Subcutaneous preadipocyte (primary cell): ENCODE data around the gene ACSM2A. TPM values are rescaled to one million over a fixed set of nuclear protein-coding genes. Genes with fewer than 3 reads are reported as not detected.

Experiments used
- total RNA-seq: library from RNA; depleted of rRNA; stranded (reverse); fragments of >200 nt; gene quantifications from 2 replicates; pipeline ENCODE4 v1.2.3, GENCODE V29; 2012

ACSM2A gene
- total RNA-seq = not detected in 2 replicates

GRCh38 chr16:20451364-20451763 lies at the start of gene ACSM2A:
TSS of gene ACSM2A (plus strand) at chr16:20451521. CDS start at chr16:20460115, 8,594 bp downstream.

GRCh38 chr16:20404637-20405036 lies 46.7 kb upstream of the ACSM2A start, which contains the start of gene PDILT:
TSS of gene PDILT (minus strand) at chr16:20404737. CDS start at chr16:20399300, 5,437 bp downstream.

GRCh38 chr16:20409398-20410120 lies 41.8 kb upstream of the ACSM2A start, which contains the start of gene ACSM5:
TSS of gene ACSM5 (plus strand) at chr16:20409534. CDS start at chr16:20411485, 1,951 bp downstream.

Other genes with a start within 250 kb of the ACSM2A start
- not detected in 2 replicates for gene GP2, start 124.0 kb upstream of the ACSM2A start, total RNA-seq
- gene UMOD, start 98.8 kb upstream of the ACSM2A start, total RNA-seq = not detected in 2 replicates
- not detected in 2 replicates for gene PDILT, start 46.8 kb upstream of the ACSM2A start, total RNA-seq
- gene ACSM5, start 42.0 kb upstream of the ACSM2A start, total RNA-seq = 0.78 and 8.5 TPM in 2 replicates
- not detected in 2 replicates for gene ACSM2B, start 124.8 kb downstream of the ACSM2A start, total RNA-seq
- gene ACSM1, start 246.2 kb downstream of the ACSM2A start, total RNA-seq = not detected in 2 replicates